ENCODE results near the gene TRIML2.

DNA sequence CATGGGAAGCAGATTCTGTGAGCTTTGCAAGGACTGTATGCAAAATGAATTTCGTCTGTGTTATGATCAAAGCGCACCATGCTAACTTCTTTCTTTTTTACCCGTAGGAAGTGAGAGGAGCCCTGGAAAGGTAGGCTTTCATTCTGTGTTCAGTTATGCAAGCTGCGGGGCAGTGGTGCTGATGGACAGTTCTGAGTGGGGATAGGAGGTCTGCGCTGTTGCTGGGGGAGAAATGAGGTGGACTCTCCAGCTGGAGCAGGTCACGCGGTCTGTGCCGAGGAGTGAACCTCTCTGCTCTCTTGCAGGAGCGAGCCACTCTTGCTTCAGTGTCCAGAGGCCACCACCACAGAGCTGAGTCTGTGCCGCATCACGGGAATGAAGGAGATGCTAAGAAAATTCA, 34.3 kb upstream of the TRIML2 start:
- TF ChIP-seq, protein P1, sequence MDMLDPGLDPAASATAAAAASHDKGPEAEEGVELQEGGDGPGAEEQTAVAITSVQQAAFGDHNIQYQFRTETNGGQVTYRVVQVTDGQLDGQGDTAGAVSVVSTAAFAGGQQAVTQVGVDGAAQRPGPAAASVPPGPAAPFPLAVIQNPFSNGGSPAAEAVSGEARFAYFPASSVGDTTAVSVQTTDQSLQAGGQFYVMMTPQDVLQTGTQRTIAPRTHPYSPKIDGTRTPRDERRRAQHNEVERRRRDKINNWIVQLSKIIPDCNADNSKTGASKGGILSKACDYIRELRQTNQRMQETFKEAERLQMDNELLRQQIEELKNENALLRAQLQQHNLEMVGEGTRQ (IDR thresholded peaks at IDR 0.05; ENCODE audit: borderline replicate concordance, low read depth, low read length), result no peak
- TF ChIP-seq NRF1 (conservative IDR thresholded peaks at IDR 0.05; ENCODE audit: low read depth, low read length), result no peak

All from GM12878 (cell line).